HFFc6 (cell line): ENCODE data around the gene TRPT1. TPM values are rescaled to one million over a fixed set of nuclear protein-coding genes. Genes with fewer than 3 reads are reported as not detected.

Source experiments
- DNase-seq: peaks from one replicate; pipeline ENCODE4 v3.0.0-alpha.2; 2018
- H3K27ac Mint-ChIP-seq: 2 replicates; pipeline ENCODE4 v1.8.0; 2020; ENCODE audit warnings: mild to moderate bottlenecking, mixed read lengths
- H3K27me3 Mint-ChIP-seq: 2 replicates; pipeline ENCODE4 v1.8.0; 2021; ENCODE audit warnings: mild to moderate bottlenecking, moderate library complexity, mixed read lengths; ENCODE audit not compliant: insufficient read depth
- H3K36me3 Mint-ChIP-seq: 2 replicates; pipeline ENCODE4 v1.8.0; 2021; ENCODE audit warnings: low read depth, mixed read lengths
- H3K4me1 Mint-ChIP-seq: 2 replicates; pipeline ENCODE4 v1.8.0; 2020; ENCODE audit warnings: low read depth, mixed read lengths
- H3K4me3 Mint-ChIP-seq: 2 replicates; pipeline ENCODE4 v1.8.0; 2020; ENCODE audit warnings: mild to moderate bottlenecking, moderate library complexity, mixed read lengths
- H3K9me3 Mint-ChIP-seq: 2 replicates; pipeline ENCODE4 v1.8.0; 2020; ENCODE audit warnings: mild to moderate bottlenecking, mixed read lengths
- total RNA-seq, 6 experiments: library from RNA; stranded (reverse); fragmentation: NEBNext Ultra II Directional; extraction: Animal tissue kit (Norgen Biotek cat#: 25700); gene quantifications; 2 replicates in 1 of 6; 3 replicates in 5 of 6; pipeline ENCODE4 v1.2.3, GENCODE V29; 2021
- TF ChIP-seq, protein P1 (sequence below): fragments of 200-600 bp; sonication (generic); IDR thresholded peaks from 2 replicates; pipeline ENCODE4 v1.5.0; 2021; ENCODE audit warnings: antibody characterized with exemption, mild to moderate bottlenecking

The TRPT1 gene
- total RNA-seq, 6 experiments from 2014 or later, result 32.6 to 41.1 (median 39.7) TPM

- no peak for DNase-seq
- H3K4me1 Mint-ChIP-seq, result peaks cover 33% of the 10 kb centered on the region
- no peaks in the 10 kb centered on the region for H3K36me3 Mint-ChIP-seq
- H3K27me3 Mint-ChIP-seq, result no peaks in the 10 kb centered on the region; the same call in 1 of the 2 replicates
- TF ChIP-seq, protein P1, sequence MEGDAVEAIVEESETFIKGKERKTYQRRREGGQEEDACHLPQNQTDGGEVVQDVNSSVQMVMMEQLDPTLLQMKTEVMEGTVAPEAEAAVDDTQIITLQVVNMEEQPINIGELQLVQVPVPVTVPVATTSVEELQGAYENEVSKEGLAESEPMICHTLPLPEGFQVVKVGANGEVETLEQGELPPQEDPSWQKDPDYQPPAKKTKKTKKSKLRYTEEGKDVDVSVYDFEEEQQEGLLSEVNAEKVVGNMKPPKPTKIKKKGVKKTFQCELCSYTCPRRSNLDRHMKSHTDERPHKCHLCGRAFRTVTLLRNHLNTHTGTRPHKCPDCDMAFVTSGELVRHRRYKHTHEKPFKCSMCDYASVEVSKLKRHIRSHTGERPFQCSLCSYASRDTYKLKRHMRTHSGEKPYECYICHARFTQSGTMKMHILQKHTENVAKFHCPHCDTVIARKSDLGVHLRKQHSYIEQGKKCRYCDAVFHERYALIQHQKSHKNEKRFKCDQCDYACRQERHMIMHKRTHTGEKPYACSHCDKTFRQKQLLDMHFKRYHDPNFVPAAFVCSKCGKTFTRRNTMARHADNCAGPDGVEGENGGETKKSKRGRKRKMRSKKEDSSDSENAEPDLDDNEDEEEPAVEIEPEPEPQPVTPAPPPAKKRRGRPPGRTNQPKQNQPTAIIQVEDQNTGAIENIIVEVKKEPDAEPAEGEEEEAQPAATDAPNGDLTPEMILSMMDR, result no peak
- H3K9me3 Mint-ChIP-seq, result no peaks in the 10 kb centered on the region
- no peak overlapping the region for H3K27ac Mint-ChIP-seq
- H3K4me3 Mint-ChIP-seq, result peak overlapping the region; percentile 86
Measured at GRCh38 chr11:64231546-64231945, 5.6 kb upstream of the TRPT1 start.

- peak overlapping the region; percentile 69 for H3K27ac Mint-ChIP-seq
- TF ChIP-seq, protein P1, result no peak
- no peaks in the 10 kb centered on the region for H3K36me3 Mint-ChIP-seq
- no peaks in the 10 kb centered on the region; the same call in 1 of the 2 replicates for H3K27me3 Mint-ChIP-seq
- DNase-seq, result no peak
- no peaks in the 10 kb centered on the region for H3K9me3 Mint-ChIP-seq
- peak overlapping the region; percentile 86 for H3K4me3 Mint-ChIP-seq
- H3K4me1 Mint-ChIP-seq, result peaks cover 33% of the 10 kb centered on the region
Measured at GRCh38 chr11:64230985-64231365, 5.0 kb upstream of the TRPT1 start.

GRCh38 chr11:64230171-64230984 is 4.4 kb upstream of the TRPT1 start, which contains the start of gene DNAJC4:
TSS of gene DNAJC4 (plus strand) at chr11:64230548. CDS start at chr11:64230855, 307 bp downstream.
- Mint-ChIP-seq H3K4me1 (peaks cover 31% of the 10 kb centered on the region), H3K27ac (peak within 1 kb of the TSS; percentile 69), H3K27me3 (no peaks in the 10 kb centered on the region; the same call in 1 of the 2 replicates), H3K36me3 (no peaks in the 10 kb centered on the region), H3K4me3 (peak within 1 kb of the TSS; percentile 86), H3K9me3 (no peaks in the 10 kb centered on the region)
- TF ChIP-seq, protein P1, result no peak
- DNase-seq, result peak; percentile 67

GRCh38 chr11:64229744-64230170 is 3.8 kb upstream of the TRPT1 start:
- TF ChIP-seq, protein P1, result no peak
- peak overlapping the region; percentile 69; the same call in 1 of the 2 replicates for H3K27ac Mint-ChIP-seq
- H3K27me3 Mint-ChIP-seq, result no peaks in the 10 kb centered on the region; the same call in 1 of the 2 replicates
- no peaks in the 10 kb centered on the region for H3K9me3 Mint-ChIP-seq
- DNase-seq, result no peak
- peaks cover 34% of the 10 kb centered on the region for H3K4me1 Mint-ChIP-seq
- H3K36me3 Mint-ChIP-seq, result no peaks in the 10 kb centered on the region; the same call in 1 of the 2 replicates
- peak overlapping the region; percentile 86 for H3K4me3 Mint-ChIP-seq

DNA sequence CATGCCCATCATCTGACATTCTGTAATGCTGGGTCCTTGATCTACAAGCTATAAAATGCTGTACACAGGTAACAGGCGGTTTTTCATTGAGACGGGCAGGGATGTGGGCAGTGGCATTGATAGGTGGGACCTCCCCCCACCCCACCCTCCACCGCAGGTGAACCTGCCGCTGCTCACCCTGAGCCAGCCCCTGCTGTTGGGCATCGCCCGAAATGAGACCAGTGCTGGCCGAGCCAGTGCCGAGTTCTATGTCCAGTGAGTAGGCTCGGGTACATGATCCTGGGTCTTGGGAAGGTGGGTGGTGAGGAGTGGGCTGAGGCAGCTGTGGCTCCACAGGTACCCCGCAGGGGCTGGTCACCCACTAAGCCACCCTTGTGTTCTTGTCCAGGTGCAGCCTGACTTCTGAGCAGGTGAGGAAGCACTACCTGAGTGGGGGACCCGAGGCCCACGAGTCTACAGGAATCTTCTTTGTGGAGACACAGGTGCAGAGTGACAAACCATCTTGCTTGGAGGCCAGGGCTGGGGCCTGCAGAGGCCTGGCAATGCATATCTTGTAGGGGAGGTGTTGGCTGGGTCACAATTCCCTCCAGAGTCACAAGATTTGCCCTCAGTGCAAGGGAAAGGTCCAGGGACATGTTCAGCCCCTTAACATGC is 3.2 kb upstream of the TRPT1 start:
- no peak for DNase-seq
- peaks cover 35% of the 10 kb centered on the region for H3K4me1 Mint-ChIP-seq
- TF ChIP-seq, protein P1, result no peak
- H3K36me3 Mint-ChIP-seq, result no peaks in the 10 kb centered on the region; the same call in 1 of the 2 replicates
- no peak overlapping the region; the same call in 1 of the 2 replicates for H3K27ac Mint-ChIP-seq
- H3K4me3 Mint-ChIP-seq, result peak overlapping the region; percentile 86; the same call in 1 of the 2 replicates
- H3K9me3 Mint-ChIP-seq, result no peaks in the 10 kb centered on the region
- H3K27me3 Mint-ChIP-seq, result no peaks in the 10 kb centered on the region; the same call in 1 of the 2 replicates
